Smooth muscle cell (in vitro differentiated cells): Measurements from ENCODE around the gene PIK3IP1. TPM values are rescaled to one million over a fixed set of nuclear protein-coding genes. Genes with fewer than 3 reads are reported as not detected.
"Not testable (repeated sequence)": the region's sequence is repeated elsewhere in the genome, so short reads cannot be mapped to it uniquely, and the experiment has no call there.

ENCODE experiments used
- DNase-seq: peaks from one replicate; lab custom pipeline; 2025; ENCODE audit not compliant: unreplicated experiment; lab: John Stamatoyannopoulos, UW
- H2AFZ ChIP-seq: fragments of 200-600 bp; sonication (generic); 2 replicates; pipeline ENCODE4 v1.6.0; 2016; ENCODE audit warnings: antibody characterized with exemption, low read depth, mild to moderate bottlenecking
- H3F3A ChIP-seq: fragments of 200-600 bp; sonication (generic); 2 replicates; pipeline ENCODE4 v1.6.0; 2017; ENCODE audit warnings: antibody characterized with exemption, low read depth
- H3K27ac ChIP-seq: fragments of 200-600 bp; sonication (generic); 2 replicates; pipeline ENCODE4 v1.5.1; 2016; ENCODE audit warnings: low read depth, mild to moderate bottlenecking
- H3K27me3 ChIP-seq: fragments of 200-600 bp; sonication (generic); 2 replicates; pipeline ENCODE4 v1.6.1; 2016; ENCODE audit warnings: low read depth, mild to moderate bottlenecking
- H3K36me3 ChIP-seq: fragments of 200-600 bp; sonication (generic); 2 replicates; pipeline ENCODE4 v1.5.1; 2016; ENCODE audit warnings: low read depth
- H3K4me1 ChIP-seq: fragments of 200-600 bp; sonication (generic); 2 replicates; pipeline ENCODE4 v1.5.1; 2016; ENCODE audit warnings: low read depth
- H3K4me2 ChIP-seq: fragments of 200-600 bp; sonication (generic); 2 replicates; pipeline ENCODE4 v1.6.0; 2016; ENCODE audit warnings: mild to moderate bottlenecking
- H3K4me3 ChIP-seq: fragments of 200-600 bp; sonication (generic); 2 replicates; pipeline ENCODE4 v1.5.1; 2016; ENCODE audit warnings: mild to moderate bottlenecking
- H3K79me2 ChIP-seq: fragments of 200-600 bp; sonication (generic); 2 replicates; pipeline ENCODE4 v1.6.0; 2016; ENCODE audit warnings: low read depth, mild to moderate bottlenecking
- H3K9ac ChIP-seq: fragments of 200-600 bp; sonication (generic); 2 replicates; pipeline ENCODE4 v1.6.0; 2016; ENCODE audit warnings: low read depth
- H3K9me3 ChIP-seq: fragments of 200-600 bp; sonication (generic); replicated peaks from 2 replicates; pipeline ENCODE4 v1.5.1; 2016; ENCODE audit warnings: low read depth
- H4K20me1 ChIP-seq: fragments of 200-600 bp; sonication (generic); 2 replicates; pipeline ENCODE4 v1.6.0; 2016; ENCODE audit warnings: low read depth
- WGBS: methylation state at CpG from one replicate; pipeline ENCODE4 v1.1.7; 2016; ENCODE audit warnings: low lambda C conversion rate; 5-methylcytosine and 5-hydroxymethylcytosine counted together
- polyA plus RNA-seq: library from polyadenylated mRNA; unstranded; fragments of >200 nt; fragmentation: Nextera tagmentation; extraction: Ambion mirVana; gene quantifications from 2 replicates; pipeline ENCODE4 v1.2.1, GENCODE V29; 2016
- small RNA-seq: library from RNA; depleted of rRNA; stranded (forward); fragments of <200 nt; gene quantifications from one replicate; pipeline ENCODE3, GENCODE V24; 2014
- total RNA-seq: library from RNA; depleted of rRNA; stranded (reverse); fragments of >200 nt; gene quantifications from 2 replicates; pipeline ENCODE4 v1.2.3, GENCODE V29; 2014
- TF ChIP-seq, protein P1 (sequence below): fragments of 200-600 bp; sonication (generic); IDR thresholded peaks from 2 replicates; pipeline ENCODE4 v1.5.1; 2017; ENCODE audit warnings: borderline replicate concordance, mild to moderate bottlenecking, antibody characterized with exemption; ENCODE audit not compliant: insufficient read depth, poor library complexity, severe bottlenecking

PIK3IP1 gene
- total and polyA plus RNA-seq, 2 experiments from 2014 or later: 16.9 to 20.2 TPM

DNA sequence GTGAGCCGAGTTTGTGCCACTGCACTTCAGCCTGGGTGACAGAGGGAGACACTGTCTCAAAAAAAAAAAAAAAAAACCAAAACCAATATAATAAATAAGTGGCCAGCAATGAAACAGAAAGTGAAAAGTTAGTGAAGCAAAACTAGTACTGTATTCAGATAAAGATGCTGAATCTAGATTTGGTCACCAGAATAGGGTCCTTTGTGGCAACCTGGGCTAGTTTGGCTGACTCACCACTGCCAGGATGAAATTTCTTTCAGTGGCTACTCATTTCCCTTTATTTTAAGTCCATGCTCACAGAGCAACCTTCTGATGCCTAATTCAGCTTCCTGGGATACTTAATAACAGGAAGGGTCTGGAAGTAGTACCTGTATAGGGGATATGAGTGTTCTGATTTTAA, 54.2 kb downstream of the PIK3IP1 start:
- peaks cover 13% of the 10 kb centered on the region for H3F3A ChIP-seq
- H3K27me3 ChIP-seq: no peaks in the 10 kb centered on the region
- H3K4me1 ChIP-seq: peaks cover 3% of the 10 kb centered on the region
- TF ChIP-seq, protein P1, sequence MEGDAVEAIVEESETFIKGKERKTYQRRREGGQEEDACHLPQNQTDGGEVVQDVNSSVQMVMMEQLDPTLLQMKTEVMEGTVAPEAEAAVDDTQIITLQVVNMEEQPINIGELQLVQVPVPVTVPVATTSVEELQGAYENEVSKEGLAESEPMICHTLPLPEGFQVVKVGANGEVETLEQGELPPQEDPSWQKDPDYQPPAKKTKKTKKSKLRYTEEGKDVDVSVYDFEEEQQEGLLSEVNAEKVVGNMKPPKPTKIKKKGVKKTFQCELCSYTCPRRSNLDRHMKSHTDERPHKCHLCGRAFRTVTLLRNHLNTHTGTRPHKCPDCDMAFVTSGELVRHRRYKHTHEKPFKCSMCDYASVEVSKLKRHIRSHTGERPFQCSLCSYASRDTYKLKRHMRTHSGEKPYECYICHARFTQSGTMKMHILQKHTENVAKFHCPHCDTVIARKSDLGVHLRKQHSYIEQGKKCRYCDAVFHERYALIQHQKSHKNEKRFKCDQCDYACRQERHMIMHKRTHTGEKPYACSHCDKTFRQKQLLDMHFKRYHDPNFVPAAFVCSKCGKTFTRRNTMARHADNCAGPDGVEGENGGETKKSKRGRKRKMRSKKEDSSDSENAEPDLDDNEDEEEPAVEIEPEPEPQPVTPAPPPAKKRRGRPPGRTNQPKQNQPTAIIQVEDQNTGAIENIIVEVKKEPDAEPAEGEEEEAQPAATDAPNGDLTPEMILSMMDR: no peak
- no peak overlapping the region for H3K9ac ChIP-seq
- no peaks in the 10 kb centered on the region for H3K9me3 ChIP-seq
- WGBS: 100% methylated on average over 1 of the region's 1 CpG
- no peak overlapping the region for H3K4me3 ChIP-seq
- H3K36me3 ChIP-seq: no peaks in the 10 kb centered on the region
- H2AFZ ChIP-seq: no peak overlapping the region
- no peaks in the 10 kb centered on the region for H4K20me1 ChIP-seq
- no peak for DNase-seq
- no peaks in the 10 kb centered on the region for H3K79me2 ChIP-seq
- H3K4me2 ChIP-seq: no peak overlapping the region
- H3K27ac ChIP-seq: no peak overlapping the region

DNA sequence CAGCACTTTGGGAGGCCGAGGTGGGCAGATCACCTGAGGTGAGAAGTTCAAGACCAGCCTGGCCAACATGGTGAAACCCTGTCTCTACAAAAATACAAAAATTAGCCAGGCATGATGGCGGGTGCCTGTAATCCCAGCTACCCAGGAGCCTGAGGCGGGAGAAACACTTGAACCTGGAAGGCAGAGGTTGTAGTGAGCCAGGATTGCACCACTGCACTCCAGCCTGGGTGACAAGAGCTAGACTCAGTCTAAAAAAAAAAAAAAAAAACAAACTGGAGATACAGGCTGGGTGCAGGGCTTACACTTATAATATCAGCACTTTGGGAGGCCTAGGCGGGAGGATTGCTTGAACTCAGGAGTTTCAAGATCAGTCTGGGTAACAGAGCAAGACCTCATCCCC, 56.2 kb downstream of the PIK3IP1 start:
- H3K4me1 ChIP-seq, H3K79me2 ChIP-seq, H3K9me3 ChIP-seq, H3K9ac ChIP-seq, DNase-seq, H3K27me3 ChIP-seq, H3K4me2 ChIP-seq, H4K20me1 ChIP-seq, H2AFZ ChIP-seq, H3K36me3 ChIP-seq, H3F3A ChIP-seq, H3K4me3 ChIP-seq, H3K27ac ChIP-seq: not testable (repeated sequence)
- WGBS: 96% methylated on average over 4 of the region's 4 CpGs

DNA sequence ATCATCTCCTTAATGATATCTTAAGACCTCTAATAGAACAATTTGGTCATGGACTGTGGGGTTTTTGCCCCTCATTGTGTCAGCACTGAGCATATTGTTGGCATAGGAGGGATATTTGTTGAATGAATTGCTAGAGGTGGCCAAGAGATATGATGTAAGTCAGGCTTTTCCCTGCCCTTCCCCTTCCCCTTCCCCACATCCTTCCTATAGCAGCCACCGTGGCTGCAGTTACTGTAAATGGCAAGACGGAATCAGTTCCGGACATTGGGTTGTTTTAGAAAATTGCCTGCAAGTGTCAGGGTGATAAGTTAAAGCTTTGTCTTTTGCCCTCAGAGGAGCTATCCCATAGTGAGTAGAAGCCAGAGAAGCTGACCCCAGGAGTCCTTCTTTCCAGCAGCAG, 57.2 kb downstream of the PIK3IP1 start:
- no peak overlapping the region for H3K27ac ChIP-seq
- TF ChIP-seq, protein P1: no peak
- H2AFZ ChIP-seq: no peak overlapping the region
- 59% methylated on average over 3 of the region's 3 CpGs for WGBS
- H3K36me3 ChIP-seq: no peaks in the 10 kb centered on the region
- H3F3A ChIP-seq: peaks cover 3% of the 10 kb centered on the region
- peaks cover 4% of the 10 kb centered on the region for H4K20me1 ChIP-seq
- H3K79me2 ChIP-seq: no peaks in the 10 kb centered on the region
- H3K27me3 ChIP-seq: no peaks in the 10 kb centered on the region
- H3K4me1 ChIP-seq: peaks cover 5% of the 10 kb centered on the region
- no peak overlapping the region for H3K9ac ChIP-seq
- DNase-seq: no peak
- no peak overlapping the region for H3K4me2 ChIP-seq
- H3K4me3 ChIP-seq: no peak overlapping the region
- no peaks in the 10 kb centered on the region for H3K9me3 ChIP-seq

DNA sequence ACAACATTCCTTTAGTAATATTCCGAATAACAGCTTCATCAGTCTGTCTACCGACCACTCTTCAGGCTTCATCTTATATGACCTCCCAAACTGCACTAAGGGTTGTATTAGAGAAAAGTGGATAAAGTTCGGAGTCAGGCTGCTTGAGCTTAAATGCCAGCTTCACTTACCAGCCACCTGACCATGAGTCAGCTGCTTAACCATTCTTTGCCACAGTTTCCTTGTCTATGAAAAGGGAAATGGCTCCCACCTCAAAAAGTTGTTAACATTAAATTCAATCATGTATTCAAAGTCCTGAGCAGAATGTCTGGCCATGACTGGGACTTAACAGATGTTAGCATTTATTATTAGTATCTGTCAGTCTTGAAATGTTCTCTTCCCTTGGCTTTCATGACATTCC, 59.3 kb downstream of the PIK3IP1 start:
- DNase-seq: no peak
- Histone ChIP-seq H3K9me3 (no peaks in the 10 kb centered on the region), H3K27ac (peak overlapping the region; percentile 71), H3K79me2 (no peaks in the 10 kb centered on the region), H3K36me3 (no peaks in the 10 kb centered on the region), H2AFZ (no peak overlapping the region), H3K4me3 (no peak overlapping the region), H4K20me1 (peaks cover 9% of the 10 kb centered on the region), H3F3A (peaks cover 6% of the 10 kb centered on the region), H3K27me3 (no peaks in the 10 kb centered on the region), H3K4me2 (peak overlapping the region; percentile 0), H3K4me1 (peaks cover 15% of the 10 kb centered on the region), H3K9ac (no peak overlapping the region)
- WGBS: 86% methylated on average over 3 of the region's 3 CpGs
- TF ChIP-seq, protein P1: no peak

Small RNA genes within 50 kb of the gene (small RNA-seq; reads per million reads assigned to genes)
- not detected for gene RNA5SP496

Other genes with a start within 250 kb of the PIK3IP1 start
- gene SMTN, start 211.2 kb downstream of the PIK3IP1 start, total RNA-seq: 46.2 and 58.6 TPM in 2 replicates
- 108 and 122 TPM in 2 replicates for gene SMTN, start 211.2 kb downstream of the PIK3IP1 start, polyA plus RNA-seq
- gene SELENOM, start 184.9 kb downstream of the PIK3IP1 start, total RNA-seq: 450 and 487 TPM in 2 replicates
- 547 and 600 TPM in 2 replicates for gene SELENOM, start 184.9 kb downstream of the PIK3IP1 start, polyA plus RNA-seq
- gene INPP5J, start 169.5 kb downstream of the PIK3IP1 start, total RNA-seq: 1.2 TPM in 2 replicates
- gene INPP5J, start 169.5 kb downstream of the PIK3IP1 start, polyA plus RNA-seq: 0.66 and 2.1 TPM in 2 replicates
- gene PLA2G3, start 152.0 kb downstream of the PIK3IP1 start, total RNA-seq: 0.04 and 0.09 TPM in 2 replicates
- gene PLA2G3, start 152.0 kb downstream of the PIK3IP1 start, polyA plus RNA-seq: 0.80 TPM in 1 of 2 replicates, not detected in the other
- gene RNF185, start 132.3 kb downstream of the PIK3IP1 start, total RNA-seq: 39.8 and 40.2 TPM in 2 replicates
- 41.8 and 45.0 TPM in 2 replicates for gene RNF185, start 132.3 kb downstream of the PIK3IP1 start, polyA plus RNA-seq
- gene LIMK2, start 80.2 kb downstream of the PIK3IP1 start, total RNA-seq: 126 and 147 TPM in 2 replicates
- gene LIMK2, start 80.2 kb downstream of the PIK3IP1 start, polyA plus RNA-seq: 85.7 and 141 TPM in 2 replicates
- 12.9 and 14.3 TPM in 2 replicates for gene PATZ1, start 53.9 kb upstream of the PIK3IP1 start, total RNA-seq
- 11.9 and 22.1 TPM in 2 replicates for gene PATZ1, start 53.9 kb upstream of the PIK3IP1 start, polyA plus RNA-seq
- gene DRG1, start 107.1 kb upstream of the PIK3IP1 start, total RNA-seq: 59.5 and 78.4 TPM in 2 replicates
- gene DRG1, start 107.1 kb upstream of the PIK3IP1 start, polyA plus RNA-seq: 64.3 and 69.2 TPM in 2 replicates
- gene EIF4ENIF1, start 197.4 kb upstream of the PIK3IP1 start, total RNA-seq: 9.1 and 11.6 TPM in 2 replicates
- gene EIF4ENIF1, start 197.4 kb upstream of the PIK3IP1 start, polyA plus RNA-seq: 15.5 and 17.2 TPM in 2 replicates
- gene SFI1, start 204.0 kb upstream of the PIK3IP1 start, total RNA-seq: 8.3 and 26.9 TPM in 2 replicates
- 8.7 and 13.7 TPM in 2 replicates for gene SFI1, start 204.0 kb upstream of the PIK3IP1 start, polyA plus RNA-seq